ENCODE results near the gene PCP4L1. TPM values are rescaled to one million over a fixed set of nuclear protein-coding genes. Genes with fewer than 3 reads are reported as not detected.
A peak's percentile ranks its signal among the peaks of the same experiment; 100 is the strongest.

The PCP4L1 gene
- total RNA-seq, 2 experiments from 2014 or later: not detected

GRCh38 chr1:161261261-161262235 is 3.0 kb downstream of the PCP4L1 start:
- DNase-seq (peak in 1 of 14 experiments; percentile 6), ATAC-seq (ENCODE audit: poor library complexity) (no peak)
- Histone ChIP-seq H3K4me3 (ENCODE audit: low read length) (no peak overlapping the region), H3K4me1 (ENCODE audit: insufficient read depth, low read length) (peaks cover 17% of the 10 kb centered on the region), H3K9me3 (ENCODE audit: control insufficient read depth in 1 of 2, insufficient read depth in 1 of 2, low read length in 2 of 2) (peaks cover 13 to 15% of the 10 kb centered on the region in 2 experiments), H3K27ac (ENCODE audit: low read depth in 1 of 2, low read length in 2 of 2) (no peak overlapping the region), H3K27me3 (ENCODE audit: control insufficient read depth in 1 of 2, insufficient read depth in 2 of 2, low read length in 2 of 2) (peaks cover 44 to 51% of the 10 kb centered on the region in 2 experiments), H3K36me3 (ENCODE audit: insufficient read depth, low read length) (no peaks in the 10 kb centered on the region)
- TF ChIP-seq CTCF (IDR thresholded peaks at IDR 0.05): no peak
- H3K27me3 Mint-ChIP-seq: peaks cover 69% of the 10 kb centered on the region
- peaks cover 10% of the 10 kb centered on the region for H3K36me3 Mint-ChIP-seq (ENCODE audit: low read depth)
- ChIA-PET POLR2A (no interaction called here), CTCF (no interaction called here)
- H3K9me3 Mint-ChIP-seq: peaks cover 3% of the 10 kb centered on the region
- intact Hi-C loops (cut with DNase I, micrococcal nuclease): no loop called here
- H3K27ac Mint-ChIP-seq: no peak overlapping the region
- peaks cover 5% of the 10 kb centered on the region for H3K4me1 Mint-ChIP-seq (ENCODE audit: low read depth)
- H3K4me3 Mint-ChIP-seq: no peak overlapping the region

GRCh38 chr1:161265305-161265704 is 6.8 kb downstream of the PCP4L1 start:
- no peak overlapping the region for H3K27ac ChIP-seq (ENCODE audit: low read depth in 1 of 2, low read length in 2 of 2)
- ChIA-PET CTCF (interaction anchor here (0.7 kb wide), 1 partner anchor 18 kb away, joined by 3 read pairs; no protein-coding TSS in a partner anchor), POLR2A (interaction anchor here (0.6 kb wide), 1 partner anchor 79 kb away, joined by 4 read pairs; no protein-coding TSS in a partner anchor)
- H3K9me3 ChIP-seq (ENCODE audit: control insufficient read depth in 1 of 2, insufficient read depth in 1 of 2, low read length in 2 of 2): no peaks in the 10 kb centered on the region
- Mint-ChIP-seq H3K27ac (no peak overlapping the region), H3K36me3 (ENCODE audit: low read depth) (no peaks in the 10 kb centered on the region), H3K4me1 (ENCODE audit: low read depth) (no peaks in the 10 kb centered on the region), H3K4me3 (no peak overlapping the region), H3K9me3 (no peaks in the 10 kb centered on the region), H3K27me3 (peaks cover 43% of the 10 kb centered on the region)
- DNase-seq (no peak), ATAC-seq (ENCODE audit: poor library complexity) (no peak)
- peaks cover 21 to 23% of the 10 kb centered on the region in 2 experiments for H3K27me3 ChIP-seq (ENCODE audit: control insufficient read depth in 1 of 2, insufficient read depth in 2 of 2, low read length in 2 of 2)
- H3K4me1 ChIP-seq (ENCODE audit: insufficient read depth, low read length): peaks cover 3% of the 10 kb centered on the region
- H3K4me3 ChIP-seq (ENCODE audit: low read length): no peak overlapping the region
- TF ChIP-seq CTCF (IDR thresholded peaks at IDR 0.05): no peak
- no peaks in the 10 kb centered on the region for H3K36me3 ChIP-seq (ENCODE audit: insufficient read depth, low read length)
- intact Hi-C loops (cut with DNase I, micrococcal nuclease): no loop called here

- H3K4me3 ChIP-seq (ENCODE audit: low read length): no peak overlapping the region
- Mint-ChIP-seq H3K9me3 (no peaks in the 10 kb centered on the region), H3K27ac (no peak overlapping the region), H3K27me3 (peaks cover 34% of the 10 kb centered on the region), H3K4me1 (ENCODE audit: low read depth) (no peaks in the 10 kb centered on the region), H3K36me3 (ENCODE audit: low read depth) (no peaks in the 10 kb centered on the region), H3K4me3 (no peak overlapping the region)
- peaks cover 14% of the 10 kb centered on the region in 2 experiments for H3K27me3 ChIP-seq (ENCODE audit: control insufficient read depth in 1 of 2, insufficient read depth in 2 of 2, low read length in 2 of 2)
- intact Hi-C loops (cut with DNase I, micrococcal nuclease): no loop called here
- no peaks in the 10 kb centered on the region for H3K9me3 ChIP-seq (ENCODE audit: control insufficient read depth in 1 of 2, insufficient read depth in 1 of 2, low read length in 2 of 2)
- ChIA-PET CTCF (interaction anchor here (0.7 to 1.3 kb wide), 3 partner anchors 17 to 276 kb away, joined by 3 read pairs; no protein-coding TSS in a partner anchor), POLR2A (no interaction called here)
- H3K4me1 ChIP-seq (ENCODE audit: insufficient read depth, low read length): peaks cover under 1% of the 10 kb centered on the region
- H3K36me3 ChIP-seq (ENCODE audit: insufficient read depth, low read length): no peaks in the 10 kb centered on the region
- ATAC-seq (ENCODE audit: poor library complexity) (no peak), DNase-seq (no peak)
- no peak for TF ChIP-seq CTCF (IDR thresholded peaks at IDR 0.05)
- H3K27ac ChIP-seq (ENCODE audit: low read depth in 1 of 2, low read length in 2 of 2): no peak overlapping the region
Observed at GRCh38 chr1:161266202-161266601, 7.7 kb downstream of the PCP4L1 start.
